Measurements from ENCODE around the gene GALNT4. TPM values are rescaled to one million over a fixed set of nuclear protein-coding genes. Genes with fewer than 3 reads are reported as not detected.

GALNT4 gene
- total RNA-seq, 1 donor from 2014 or later, result 3.8 TPM

- H3K27me3 Mint-ChIP-seq (ENCODE audit: unreplicated experiment), result no peaks in the 10 kb centered on the region
- H3K27ac Mint-ChIP-seq (ENCODE audit: unreplicated experiment), result no peak overlapping the region
- no peak for DNase-seq (ENCODE audit: extremely low spot score, unreplicated experiment)
- H3K9me3 Mint-ChIP-seq (ENCODE audit: unreplicated experiment), result no peaks in the 10 kb centered on the region
- peaks cover 5% of the 10 kb centered on the region for H3K36me3 Mint-ChIP-seq (ENCODE audit: unreplicated experiment)
- no peaks in the 10 kb centered on the region for H3K4me1 Mint-ChIP-seq (ENCODE audit: unreplicated experiment)
- no peak overlapping the region for H3K4me3 Mint-ChIP-seq (ENCODE audit: unreplicated experiment)
- TF ChIP-seq CTCF (IDR thresholded peaks at IDR 0.05), result no peak
Observed at GRCh38 chr12:89484470-89484869, 40.1 kb downstream of the GALNT4 start.

GRCh38 chr12:89481213-89481914, 43.2 kb downstream of the GALNT4 start:
- H3K4me1 Mint-ChIP-seq (ENCODE audit: unreplicated experiment), result no peaks in the 10 kb centered on the region
- peaks cover 5% of the 10 kb centered on the region for H3K36me3 Mint-ChIP-seq (ENCODE audit: unreplicated experiment)
- no peak overlapping the region for H3K27ac Mint-ChIP-seq (ENCODE audit: unreplicated experiment)
- TF ChIP-seq CTCF (IDR thresholded peaks at IDR 0.05), result no peak
- H3K9me3 Mint-ChIP-seq (ENCODE audit: unreplicated experiment), result no peaks in the 10 kb centered on the region
- no peak for DNase-seq (ENCODE audit: extremely low spot score, unreplicated experiment)
- H3K27me3 Mint-ChIP-seq (ENCODE audit: unreplicated experiment), result no peaks in the 10 kb centered on the region
- H3K4me3 Mint-ChIP-seq (ENCODE audit: unreplicated experiment), result no peak overlapping the region

GRCh38 chr12:89479982-89480381, 44.6 kb downstream of the GALNT4 start:
- TF ChIP-seq CTCF (IDR thresholded peaks at IDR 0.05), result no peak
- H3K4me1 Mint-ChIP-seq (ENCODE audit: unreplicated experiment), result no peaks in the 10 kb centered on the region
- H3K36me3 Mint-ChIP-seq (ENCODE audit: unreplicated experiment), result peaks cover 3% of the 10 kb centered on the region
- DNase-seq (ENCODE audit: extremely low spot score, unreplicated experiment), result no peak
- H3K27ac Mint-ChIP-seq (ENCODE audit: unreplicated experiment), result no peak overlapping the region
- H3K4me3 Mint-ChIP-seq (ENCODE audit: unreplicated experiment), result no peak overlapping the region
- no peaks in the 10 kb centered on the region for H3K27me3 Mint-ChIP-seq (ENCODE audit: unreplicated experiment)
- no peaks in the 10 kb centered on the region for H3K9me3 Mint-ChIP-seq (ENCODE audit: unreplicated experiment)

GRCh38 chr12:89477633-89478279, 46.8 kb downstream of the GALNT4 start:
- no peak for TF ChIP-seq CTCF (IDR thresholded peaks at IDR 0.05)
- no peak overlapping the region for H3K27ac Mint-ChIP-seq (ENCODE audit: unreplicated experiment)
- H3K4me1 Mint-ChIP-seq (ENCODE audit: unreplicated experiment), result peaks cover under 1% of the 10 kb centered on the region
- no peak overlapping the region for H3K4me3 Mint-ChIP-seq (ENCODE audit: unreplicated experiment)
- H3K9me3 Mint-ChIP-seq (ENCODE audit: unreplicated experiment), result no peaks in the 10 kb centered on the region
- no peaks in the 10 kb centered on the region for H3K27me3 Mint-ChIP-seq (ENCODE audit: unreplicated experiment)
- no peak for DNase-seq (ENCODE audit: extremely low spot score, unreplicated experiment)
- H3K36me3 Mint-ChIP-seq (ENCODE audit: unreplicated experiment), result peaks cover 3% of the 10 kb centered on the region

GRCh38 chr12:89476904-89477595, 47.5 kb downstream of the GALNT4 start:
- no peaks in the 10 kb centered on the region for H3K9me3 Mint-ChIP-seq (ENCODE audit: unreplicated experiment)
- H3K27me3 Mint-ChIP-seq (ENCODE audit: unreplicated experiment), result no peaks in the 10 kb centered on the region
- H3K36me3 Mint-ChIP-seq (ENCODE audit: unreplicated experiment), result peaks cover under 1% of the 10 kb centered on the region
- DNase-seq (ENCODE audit: extremely low spot score, unreplicated experiment), result no peak
- no peak for TF ChIP-seq CTCF (IDR thresholded peaks at IDR 0.05)
- H3K27ac Mint-ChIP-seq (ENCODE audit: unreplicated experiment), result no peak overlapping the region
- H3K4me1 Mint-ChIP-seq (ENCODE audit: unreplicated experiment), result peaks cover 1% of the 10 kb centered on the region
- H3K4me3 Mint-ChIP-seq (ENCODE audit: unreplicated experiment), result no peak overlapping the region

All from osteocyte (in vitro differentiated cells).